SIG-M5 treated with dmso at 0.1 percent for 504 hours (cell line): ENCODE results near the gene ALS2CL.
A peak's percentile ranks its signal among the peaks of the same experiment; 100 is the strongest.

ENCODE experiments used
- DNase-seq: peaks from one replicate; lab custom pipeline; 2025; ENCODE audit not compliant: unreplicated experiment; lab: John Stamatoyannopoulos, UW

ALS2CL gene

GRCh38 chr3:46703013-46703520, 9.6 kb upstream of the ALS2CL start:
- DNase-seq, result no peak

GRCh38 chr3:46702246-46703012, 8.9 kb upstream of the ALS2CL start:
- no peak for DNase-seq

GRCh38 chr3:46701181-46701939, 7.9 kb upstream of the ALS2CL start, which contains the start of gene TMIE:
TSS of gene TMIE (plus strand) at chr3:46701392. CDS start at chr3:46701488, 96 bp downstream.
- no peak for DNase-seq

- DNase-seq, result no peak
Measured at GRCh38 chr3:46700772-46701171, 7.3 kb upstream of the ALS2CL start.

- no peak for DNase-seq
Measured at GRCh38 chr3:46699676-46700523, 6.4 kb upstream of the ALS2CL start.

- DNase-seq, result no peak
Measured at GRCh38 chr3:46695962-46696894, 2.7 kb upstream of the ALS2CL start.

GRCh38 chr3:46695177-46695961, 1.9 kb upstream of the ALS2CL start:
- peak; percentile 72 for DNase-seq

GRCh38 chr3:46694520-46694919, 1.0 kb upstream of the ALS2CL start:
- DNase-seq, result no peak

- DNase-seq, result no peak
Measured at GRCh38 chr3:46693892-46694226, 380 bp upstream of the ALS2CL start.

- DNase-seq, result no peak
Measured at GRCh38 chr3:46692566-46692990, 901 bp downstream of the ALS2CL start.

- no peak for DNase-seq
Measured at GRCh38 chr3:46690798-46691197, 2.7 kb downstream of the ALS2CL start.

GRCh38 chr3:46685446-46685845, 8.0 kb downstream of the ALS2CL start:
- DNase-seq, result no peak

GRCh38 chr3:46684891-46685290, 8.6 kb downstream of the ALS2CL start:
- DNase-seq, result no peak

- DNase-seq, result no peak
Measured at GRCh38 chr3:46682974-46683373, 10.5 kb downstream of the ALS2CL start.

- DNase-seq, result no peak
Measured at GRCh38 chr3:46681856-46682540, 11.5 kb downstream of the ALS2CL start.

GRCh38 chr3:46681387-46681786, 12.1 kb downstream of the ALS2CL start:
- DNase-seq, result no peak

GRCh38 chr3:46680298-46680826, 13.1 kb downstream of the ALS2CL start:
- no peak for DNase-seq

- DNase-seq, result no peak
Measured at GRCh38 chr3:46679681-46680080, 13.8 kb downstream of the ALS2CL start.

- no peak for DNase-seq
Measured at GRCh38 chr3:46678280-46678679, 15.2 kb downstream of the ALS2CL start.
